ENCODE data around the gene MMP8.

GRCh38 chr11:102662607-102663006 lies 62.1 kb downstream of the MMP8 start:
- TF ChIP-seq, protein P1, sequence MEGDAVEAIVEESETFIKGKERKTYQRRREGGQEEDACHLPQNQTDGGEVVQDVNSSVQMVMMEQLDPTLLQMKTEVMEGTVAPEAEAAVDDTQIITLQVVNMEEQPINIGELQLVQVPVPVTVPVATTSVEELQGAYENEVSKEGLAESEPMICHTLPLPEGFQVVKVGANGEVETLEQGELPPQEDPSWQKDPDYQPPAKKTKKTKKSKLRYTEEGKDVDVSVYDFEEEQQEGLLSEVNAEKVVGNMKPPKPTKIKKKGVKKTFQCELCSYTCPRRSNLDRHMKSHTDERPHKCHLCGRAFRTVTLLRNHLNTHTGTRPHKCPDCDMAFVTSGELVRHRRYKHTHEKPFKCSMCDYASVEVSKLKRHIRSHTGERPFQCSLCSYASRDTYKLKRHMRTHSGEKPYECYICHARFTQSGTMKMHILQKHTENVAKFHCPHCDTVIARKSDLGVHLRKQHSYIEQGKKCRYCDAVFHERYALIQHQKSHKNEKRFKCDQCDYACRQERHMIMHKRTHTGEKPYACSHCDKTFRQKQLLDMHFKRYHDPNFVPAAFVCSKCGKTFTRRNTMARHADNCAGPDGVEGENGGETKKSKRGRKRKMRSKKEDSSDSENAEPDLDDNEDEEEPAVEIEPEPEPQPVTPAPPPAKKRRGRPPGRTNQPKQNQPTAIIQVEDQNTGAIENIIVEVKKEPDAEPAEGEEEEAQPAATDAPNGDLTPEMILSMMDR (IDR thresholded peaks at IDR 0.05) = no peak
- TF ChIP-seq EZH2 (IDR thresholded peaks at IDR 0.05) = no peak
- no peak for TF ChIP-seq EZH2phosphoT487 (IDR thresholded peaks at IDR 0.05)
